HFFc6 (cell line): ENCODE results near the gene FBXO41. TPM values are rescaled to one million over a fixed set of nuclear protein-coding genes. Genes with fewer than 3 reads are reported as not detected.

Experiments used
- DNase-seq: peaks from one replicate; pipeline ENCODE4 v3.0.0-alpha.2; 2018
- H3K27ac Mint-ChIP-seq: 2 replicates; pipeline ENCODE4 v1.8.0; 2020; ENCODE audit warnings: mild to moderate bottlenecking, mixed read lengths
- H3K27me3 Mint-ChIP-seq: 2 replicates; pipeline ENCODE4 v1.8.0; 2021; ENCODE audit warnings: mild to moderate bottlenecking, moderate library complexity, mixed read lengths; ENCODE audit not compliant: insufficient read depth
- H3K36me3 Mint-ChIP-seq: 2 replicates; pipeline ENCODE4 v1.8.0; 2021; ENCODE audit warnings: low read depth, mixed read lengths
- H3K4me1 Mint-ChIP-seq: 2 replicates; pipeline ENCODE4 v1.8.0; 2020; ENCODE audit warnings: low read depth, mixed read lengths
- H3K4me3 Mint-ChIP-seq: 2 replicates; pipeline ENCODE4 v1.8.0; 2020; ENCODE audit warnings: mild to moderate bottlenecking, moderate library complexity, mixed read lengths
- H3K9me3 Mint-ChIP-seq: 2 replicates; pipeline ENCODE4 v1.8.0; 2020; ENCODE audit warnings: mild to moderate bottlenecking, mixed read lengths
- CTCF ChIP-seq: fragments of 200-600 bp; sonication (generic); IDR thresholded peaks from 2 replicates; pipeline ENCODE4 v1.5.0; 2021; ENCODE audit warnings: antibody characterized with exemption, mild to moderate bottlenecking
- long read RNA-seq: library from polyadenylated mRNA; unstranded; transcript quantifications from one replicate; pipeline ENCODE4 v2.0.0, GENCODE V29; 2019
- total RNA-seq, 6 experiments: library from RNA; stranded (reverse); fragmentation: NEBNext Ultra II Directional; extraction: Animal tissue kit (Norgen Biotek cat#: 25700); gene quantifications; 2 replicates in 1 of 6; 3 replicates in 5 of 6; pipeline ENCODE4 v1.2.3, GENCODE V29; 2021

FBXO41 gene, protein sequence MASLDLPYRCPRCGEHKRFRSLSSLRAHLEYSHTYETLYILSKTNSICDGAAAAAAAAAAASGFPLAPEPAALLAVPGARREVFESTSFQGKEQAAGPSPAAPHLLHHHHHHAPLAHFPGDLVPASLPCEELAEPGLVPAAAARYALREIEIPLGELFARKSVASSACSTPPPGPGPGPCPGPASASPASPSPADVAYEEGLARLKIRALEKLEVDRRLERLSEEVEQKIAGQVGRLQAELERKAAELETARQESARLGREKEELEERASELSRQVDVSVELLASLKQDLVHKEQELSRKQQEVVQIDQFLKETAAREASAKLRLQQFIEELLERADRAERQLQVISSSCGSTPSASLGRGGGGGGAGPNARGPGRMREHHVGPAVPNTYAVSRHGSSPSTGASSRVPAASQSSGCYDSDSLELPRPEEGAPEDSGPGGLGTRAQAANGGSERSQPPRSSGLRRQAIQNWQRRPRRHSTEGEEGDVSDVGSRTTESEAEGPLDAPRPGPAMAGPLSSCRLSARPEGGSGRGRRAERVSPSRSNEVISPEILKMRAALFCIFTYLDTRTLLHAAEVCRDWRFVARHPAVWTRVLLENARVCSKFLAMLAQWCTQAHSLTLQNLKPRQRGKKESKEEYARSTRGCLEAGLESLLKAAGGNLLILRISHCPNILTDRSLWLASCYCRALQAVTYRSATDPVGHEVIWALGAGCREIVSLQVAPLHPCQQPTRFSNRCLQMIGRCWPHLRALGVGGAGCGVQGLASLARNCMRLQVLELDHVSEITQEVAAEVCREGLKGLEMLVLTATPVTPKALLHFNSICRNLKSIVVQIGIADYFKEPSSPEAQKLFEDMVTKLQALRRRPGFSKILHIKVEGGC
- total RNA-seq, result 1 to 10 TPM in 4 of 6 experiments, under 1 TPM in 2; 0.80 to 1.7 (median 1.4) TPM
- long read RNA-seq, result 0 reads

- peak within 1 kb of the TSS; percentile 70 for H3K4me3 Mint-ChIP-seq
- H3K27ac Mint-ChIP-seq, result no peak within 1 kb of the TSS
- TF ChIP-seq CTCF, result no peak
- DNase-seq, result no peak
- no peaks in the 10 kb centered on the region for H3K4me1 Mint-ChIP-seq
- H3K27me3 Mint-ChIP-seq, result peaks cover 30% of the 10 kb centered on the region
- H3K36me3 Mint-ChIP-seq, result 0 out of 2 replicates have a peak, but pooled peaks cover 4% of the 10 kb centered on the region
- H3K9me3 Mint-ChIP-seq, result no peaks in the 10 kb centered on the region
Observed at GRCh38 chr2:73284296-73285158, at the start of gene FBXO41. FBXO41 (minus strand) TSS chr2:73284478; CDS start chr2:73269630, 14,848 bp downstream.

GRCh38 chr2:73334045-73334444, 49.8 kb upstream of the FBXO41 start:
- Mint-ChIP-seq H3K36me3 (no peaks in the 10 kb centered on the region), H3K4me1 (no peaks in the 10 kb centered on the region), H3K9me3 (no peaks in the 10 kb centered on the region; the same call in 1 of the 2 replicates), H3K4me3 (no peak overlapping the region), H3K27me3 (peaks cover 5% of the 10 kb centered on the region), H3K27ac (no peak overlapping the region)
- no peak for TF ChIP-seq CTCF
- DNase-seq, result no peak

DNA sequence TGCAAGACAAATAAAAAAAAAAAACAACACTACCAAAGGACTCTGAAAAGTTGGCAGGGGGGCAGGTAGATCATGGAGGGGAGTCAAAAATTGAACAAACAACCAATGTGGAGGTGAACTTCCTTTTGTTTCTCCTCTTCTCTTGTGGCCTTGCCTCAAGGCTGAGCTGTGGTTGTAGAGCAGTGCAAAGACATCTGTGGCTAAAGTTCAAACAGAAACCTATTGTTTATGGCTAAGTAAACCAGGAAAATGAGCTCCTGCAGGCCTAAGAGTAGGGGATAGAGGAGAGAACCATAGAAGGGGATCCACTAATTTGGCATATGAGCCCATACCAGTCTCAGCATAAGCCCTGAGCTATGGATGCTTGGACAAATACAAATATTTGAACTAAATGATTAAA, 49.3 kb upstream of the FBXO41 start:
- H3K4me1 Mint-ChIP-seq, result no peaks in the 10 kb centered on the region
- H3K9me3 Mint-ChIP-seq, result no peaks in the 10 kb centered on the region; the same call in 1 of the 2 replicates
- H3K27ac Mint-ChIP-seq, result no peak overlapping the region
- no peak overlapping the region for H3K4me3 Mint-ChIP-seq
- H3K36me3 Mint-ChIP-seq, result no peaks in the 10 kb centered on the region
- H3K27me3 Mint-ChIP-seq, result peaks cover 5% of the 10 kb centered on the region
- TF ChIP-seq CTCF, result no peak
- no peak for DNase-seq

GRCh38 chr2:73324126-73324725, 39.9 kb upstream of the FBXO41 start:
- H3K36me3 Mint-ChIP-seq, result no peaks in the 10 kb centered on the region
- H3K4me1 Mint-ChIP-seq, result no peaks in the 10 kb centered on the region
- TF ChIP-seq CTCF, result no peak
- H3K27ac Mint-ChIP-seq, result no peak overlapping the region
- no peaks in the 10 kb centered on the region for H3K9me3 Mint-ChIP-seq
- H3K4me3 Mint-ChIP-seq, result no peak overlapping the region
- no peak for DNase-seq
- peaks cover 32% of the 10 kb centered on the region for H3K27me3 Mint-ChIP-seq
